Naive B cell (primary cell): Measurements from ENCODE around the gene SBF1. TPM values are rescaled to one million over a fixed set of nuclear protein-coding genes. Genes with fewer than 3 reads are reported as not detected.

ENCODE experiments used
- ATAC-seq, 2 donors: fragments of 150-1000 bp; cut with Tn5 transposase; 2 replicates each; pipeline ENCODE4 v1.10.0; 2021; ENCODE audit warnings: low read depth in 2 of 2, mild to moderate bottlenecking in 2 of 2, moderate library complexity in 2 of 2
- DNase-seq: peaks from one replicate; pipeline ENCODE4 v3.0.0; 2022
- H3K27ac Mint-ChIP-seq, 6 donors: one replicate each; pipeline ENCODE4 v1.8.0; 2020 to 2022; ENCODE audit warnings: mild to moderate bottlenecking in 6 of 6, mixed read lengths in 6 of 6, moderate library complexity in 5 of 6, inconsistent platforms in 2 of 6
- H3K27me3 Mint-ChIP-seq, 3 donors: one replicate each; pipeline ENCODE4 v1.8.0; 2021 to 2022; ENCODE audit warnings: mixed read lengths in 3 of 3, mild to moderate bottlenecking in 1 of 3
- H3K36me3 Mint-ChIP-seq, 2 donors: one replicate each; pipeline ENCODE4 v1.8.0; 2020 to 2022; ENCODE audit warnings: mixed read lengths in 2 of 2, inconsistent platforms in 1 of 2, mild to moderate bottlenecking in 1 of 2
- H3K4me1 Mint-ChIP-seq, 3 donors: one replicate each; pipeline ENCODE4 v1.8.0; 2020 to 2022; ENCODE audit warnings: mixed read lengths in 3 of 3, inconsistent platforms in 1 of 3, mild to moderate bottlenecking in 1 of 3, moderate library complexity in 1 of 3
- H3K4me3 Mint-ChIP-seq, 8 donors: one replicate each; pipeline ENCODE4 v1.8.0; 2020 to 2022; ENCODE audit warnings: mild to moderate bottlenecking in 8 of 8, mixed read lengths in 8 of 8, moderate library complexity in 8 of 8, inconsistent platforms in 2 of 8
- H3K9me3 Mint-ChIP-seq, 7 donors: one replicate each; pipeline ENCODE4 v1.8.0; 2020 to 2022; ENCODE audit warnings: mixed read lengths in 7 of 7, mild to moderate bottlenecking in 5 of 7, inconsistent platforms in 2 of 7, moderate library complexity in 1 of 7
- polyA plus RNA-seq, 6 donors: library from polyadenylated mRNA; unstranded; fragments of 300-500 nt; fragmentation: Illumina TruSeq; gene quantifications; one replicate each; pipeline ENCODE4 v1.2.3, GENCODE V29; 2021; ENCODE audit warnings: low read depth in 6 of 6

SBF1 gene
- polyA plus RNA-seq, 6 donors from 2014 or later, result 6.9 to 26.6 (median 11.4) TPM

DNA sequence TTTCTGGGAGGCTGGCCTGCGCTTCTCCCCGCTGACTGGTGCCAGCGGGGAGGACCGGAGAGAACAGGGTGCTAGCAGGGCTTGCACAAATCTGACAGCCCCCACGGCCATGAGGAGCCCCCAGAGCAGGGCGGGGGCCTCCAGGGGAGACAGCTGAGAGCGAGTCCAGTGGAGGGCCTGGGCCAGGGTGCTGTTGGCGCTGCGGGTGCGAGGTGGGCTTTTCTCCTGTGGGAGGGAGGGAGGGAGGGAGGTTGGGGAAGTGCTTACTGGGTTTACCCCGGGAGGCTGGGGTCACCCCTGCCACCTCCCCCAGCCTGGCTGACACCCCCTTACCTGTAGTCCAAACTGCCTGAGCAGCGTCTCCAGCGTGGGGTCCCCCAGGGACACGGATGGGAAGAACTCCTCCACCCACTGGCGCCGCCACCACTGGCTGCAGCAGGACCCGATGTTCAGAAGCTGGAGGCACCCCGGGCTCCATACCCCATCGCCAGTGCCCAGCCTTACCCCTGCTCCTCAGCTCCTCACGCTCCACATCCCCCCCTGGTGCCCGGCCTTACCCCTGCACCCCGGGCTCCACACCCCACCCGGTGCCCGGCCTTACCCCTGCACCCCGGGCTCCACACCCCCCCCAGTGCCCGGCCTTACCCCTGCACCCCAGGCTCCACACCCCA lies 28.8 kb upstream of the SBF1 start:
- ATAC-seq, result no peak
- no peaks in the 10 kb centered on the region for H3K9me3 Mint-ChIP-seq
- no peak for DNase-seq
- H3K36me3 Mint-ChIP-seq, result no peaks in the 10 kb centered on the region
- peaks cover 9 to 11% (median 11%) of the 10 kb centered on the region in 3 donors for H3K4me1 Mint-ChIP-seq
- no peaks in the 10 kb centered on the region for H3K27me3 Mint-ChIP-seq
- no peak overlapping the region for H3K27ac Mint-ChIP-seq
- no peak overlapping the region for H3K4me3 Mint-ChIP-seq

DNA sequence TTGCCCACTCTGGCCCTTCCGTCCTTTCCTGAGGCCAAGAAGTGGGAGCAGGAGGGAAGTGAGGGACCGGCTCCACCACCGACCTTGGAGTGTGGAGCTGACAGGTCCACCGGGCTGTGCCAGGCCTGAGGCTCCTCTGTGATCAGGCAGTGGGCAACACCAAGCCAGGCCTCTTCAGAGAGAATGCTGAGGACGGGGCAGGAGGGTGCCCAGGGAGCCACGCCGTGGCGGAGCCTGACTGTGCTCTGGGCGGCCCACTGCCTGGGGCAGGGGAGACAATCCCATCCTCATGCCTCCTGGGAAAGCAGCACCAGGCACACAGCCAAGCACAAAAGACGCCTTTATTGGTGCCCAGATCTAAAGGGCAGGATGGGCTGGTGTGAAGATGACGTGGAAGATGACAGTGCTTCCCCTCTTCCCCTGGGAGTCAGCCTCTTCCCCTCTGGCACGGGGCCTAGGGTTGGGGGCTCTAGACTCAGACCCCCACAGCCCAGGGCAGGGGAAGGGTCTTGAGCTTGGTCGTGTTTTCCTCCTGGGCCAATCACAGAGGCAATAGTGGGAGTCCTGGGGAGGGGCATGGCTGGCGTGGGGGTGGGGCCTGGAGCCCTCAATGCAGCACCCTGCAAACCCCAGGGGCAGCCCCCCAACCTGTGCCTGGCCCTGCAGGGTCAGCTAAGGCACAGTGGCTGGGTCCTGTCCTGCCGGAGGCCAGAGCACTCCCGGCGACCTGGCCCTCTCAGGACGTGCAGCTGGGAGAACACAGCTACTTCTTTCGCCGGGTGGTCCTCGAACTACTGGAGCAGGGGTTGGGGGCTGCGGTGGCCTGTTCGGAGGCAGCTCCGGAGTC lies 28.0 kb upstream of the SBF1 start:
- Mint-ChIP-seq H3K36me3 (no peaks in the 10 kb centered on the region), H3K27ac (no peak overlapping the region), H3K4me1 (peaks cover 10 to 16% (median 11%) of the 10 kb centered on the region in 3 donors), H3K4me3 (no peak overlapping the region), H3K9me3 (no peaks in the 10 kb centered on the region), H3K27me3 (no peaks in the 10 kb centered on the region)
- DNase-seq (no peak), ATAC-seq (no peak)

DNA sequence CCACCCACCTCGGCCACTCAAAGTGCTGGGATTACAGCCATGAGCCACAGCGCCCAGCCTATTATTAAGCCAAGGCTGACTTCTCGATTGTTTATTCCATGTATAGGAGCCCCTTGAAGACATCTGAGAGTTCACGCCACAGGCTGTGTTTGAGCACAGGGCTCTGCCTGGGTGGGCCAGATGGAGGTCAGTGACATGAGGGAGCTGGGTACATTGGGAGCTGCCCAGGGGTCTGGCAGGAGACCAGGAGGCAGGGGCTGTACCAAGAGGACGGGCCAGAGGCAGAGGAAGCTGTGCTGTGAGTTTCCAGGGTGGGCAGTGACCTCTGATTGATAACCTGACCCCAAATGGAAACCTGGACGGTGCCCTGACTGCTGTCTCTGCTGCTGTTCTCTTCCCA lies 27.3 kb upstream of the SBF1 start:
- Mint-ChIP-seq H3K4me1 (peaks cover 9 to 13% (median 10%) of the 10 kb centered on the region in 3 donors), H3K27ac (no peak overlapping the region), H3K36me3 (no peaks in the 10 kb centered on the region), H3K9me3 (no peaks in the 10 kb centered on the region), H3K27me3 (no peaks in the 10 kb centered on the region), H3K4me3 (peak overlapping the region in 2 of 8 donors; percentile 53 to 63)
- no peak for DNase-seq
- no peak for ATAC-seq

DNA sequence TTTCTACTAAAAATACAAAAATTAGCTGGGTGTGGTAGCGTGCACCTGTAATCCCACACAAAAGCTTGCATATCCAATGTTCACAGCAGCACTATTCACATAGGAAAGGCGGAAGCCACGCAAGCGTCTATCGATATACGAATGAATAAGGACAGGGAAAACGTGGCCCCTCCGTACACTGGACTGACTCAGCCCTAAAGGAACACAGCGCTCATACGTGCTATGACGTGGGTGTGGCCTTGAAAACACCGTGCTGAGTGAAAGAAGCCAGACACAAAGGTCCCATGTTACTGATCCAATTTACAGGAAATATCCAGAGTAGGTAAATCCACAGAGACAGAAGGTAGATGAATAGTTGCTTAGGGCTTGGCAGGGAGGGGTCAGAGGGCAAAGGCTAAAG lies 25.6 kb upstream of the SBF1 start:
- H3K4me3 Mint-ChIP-seq, result peak overlapping the region in 1 of 8 donors; percentile 16
- no peak overlapping the region for H3K27ac Mint-ChIP-seq
- ATAC-seq (no peak), DNase-seq (no peak)
- peaks cover 7 to 10% (median 8%) of the 10 kb centered on the region in 3 donors for H3K4me1 Mint-ChIP-seq
- H3K27me3 Mint-ChIP-seq, result no peaks in the 10 kb centered on the region
- H3K9me3 Mint-ChIP-seq, result no peaks in the 10 kb centered on the region
- no peaks in the 10 kb centered on the region for H3K36me3 Mint-ChIP-seq

DNA sequence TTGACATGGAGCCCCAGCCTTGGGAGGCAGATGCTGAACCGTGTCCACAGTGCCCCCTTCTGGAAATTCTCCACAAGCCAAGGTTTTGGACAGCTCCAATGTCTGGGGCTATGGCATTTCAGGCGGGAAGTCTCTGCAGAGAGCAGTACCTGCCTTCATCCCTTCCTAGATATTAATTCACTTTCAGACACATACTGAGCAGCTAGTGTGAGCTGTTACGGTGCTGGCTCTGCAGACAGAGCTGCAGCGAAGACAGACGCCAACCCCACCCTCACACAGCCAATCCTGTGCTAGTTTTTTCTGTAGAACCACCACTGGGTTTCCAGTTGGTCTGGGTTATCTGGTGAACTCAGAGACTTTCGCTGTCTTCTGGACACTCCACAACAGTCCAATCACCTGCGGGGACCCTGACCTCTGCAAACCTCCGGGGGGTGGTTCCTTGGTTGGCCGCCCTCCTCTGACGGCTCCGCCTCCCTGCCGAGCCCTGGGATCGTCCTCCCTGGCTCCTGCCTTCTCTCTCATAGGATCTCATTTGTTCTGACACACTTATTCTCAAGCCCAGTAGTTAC lies 23.6 kb upstream of the SBF1 start:
- Mint-ChIP-seq H3K4me3 (no peak overlapping the region), H3K36me3 (no peaks in the 10 kb centered on the region), H3K27me3 (no peaks in the 10 kb centered on the region), H3K27ac (peak overlapping the region in 2 of 6 donors; percentile 42 to 73), H3K9me3 (no peaks in the 10 kb centered on the region), H3K4me1 (peaks cover 7 to 10% (median 8%) of the 10 kb centered on the region in 3 donors)
- peak; percentile 92 to 96 for ATAC-seq
- DNase-seq, result peak; percentile 61

DNA sequence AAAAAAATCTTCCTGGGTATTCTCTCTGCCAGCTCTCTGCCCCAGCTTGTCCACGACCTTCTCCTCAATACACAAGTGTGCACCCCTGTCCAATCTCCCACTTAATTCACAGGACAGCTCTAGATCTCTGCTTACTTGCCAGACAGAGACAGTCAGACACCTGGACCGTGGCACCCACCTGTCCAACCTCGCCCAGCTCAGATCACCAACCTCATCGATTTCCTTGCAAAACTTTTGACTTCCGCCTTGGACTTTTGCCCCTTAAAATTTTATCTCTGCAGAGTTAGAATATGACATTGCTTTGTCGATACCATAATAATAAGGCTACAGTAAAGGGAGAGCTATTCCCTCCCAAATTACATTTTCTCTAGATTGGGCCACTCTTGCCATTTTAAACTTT lies 22.3 kb upstream of the SBF1 start:
- no peak for DNase-seq
- Mint-ChIP-seq H3K27ac (peak overlapping the region in 1 of 6 donors; percentile 13), H3K4me3 (no peak overlapping the region), H3K27me3 (no peaks in the 10 kb centered on the region), H3K9me3 (no peaks in the 10 kb centered on the region), H3K36me3 (no peaks in the 10 kb centered on the region), H3K4me1 (peaks cover 7 to 10% (median 8%) of the 10 kb centered on the region in 3 donors)
- no peak for ATAC-seq

DNA sequence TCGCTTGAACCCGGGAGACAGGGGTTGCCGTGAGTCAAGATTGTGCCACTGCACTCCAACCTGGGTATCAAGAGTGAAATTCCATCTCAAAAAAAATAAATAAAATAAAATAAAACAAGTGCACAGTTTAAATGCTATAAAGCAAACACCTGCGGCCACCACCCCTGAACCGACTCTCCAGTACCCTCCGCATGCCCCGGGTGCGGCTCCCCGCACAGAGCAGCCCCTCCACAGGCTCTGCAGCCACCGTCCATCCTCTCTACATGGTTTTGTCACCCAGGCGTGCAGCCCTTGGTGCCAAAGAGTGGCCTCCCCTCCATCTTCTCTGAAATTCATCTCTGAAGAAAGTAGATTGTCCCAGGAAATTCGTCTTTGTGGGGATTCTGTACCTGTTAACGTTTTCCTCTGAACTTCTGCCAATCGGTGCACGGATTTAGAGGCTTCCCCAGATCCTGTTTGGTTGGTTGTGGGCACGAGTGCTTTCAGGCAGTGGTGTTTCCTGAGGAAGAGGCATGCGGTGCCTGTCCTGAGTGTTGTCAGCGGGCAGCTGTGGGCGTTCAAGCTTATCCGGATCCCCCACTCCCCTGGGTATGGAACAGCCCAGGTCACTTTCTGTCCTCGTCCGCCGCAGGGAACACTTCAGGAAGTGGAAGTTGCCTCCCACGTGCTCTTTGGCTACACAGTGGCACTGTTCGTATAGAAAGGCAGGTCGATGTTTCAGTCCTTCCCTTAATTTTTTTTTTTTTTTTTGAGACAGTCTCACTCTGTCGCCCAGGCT lies 15.9 kb upstream of the SBF1 start:
- H3K27ac Mint-ChIP-seq, result peak overlapping the region in 3 of 6 donors; percentile 49 to 76 (median 54)
- ATAC-seq, result peak; percentile 18 to 32

DNA sequence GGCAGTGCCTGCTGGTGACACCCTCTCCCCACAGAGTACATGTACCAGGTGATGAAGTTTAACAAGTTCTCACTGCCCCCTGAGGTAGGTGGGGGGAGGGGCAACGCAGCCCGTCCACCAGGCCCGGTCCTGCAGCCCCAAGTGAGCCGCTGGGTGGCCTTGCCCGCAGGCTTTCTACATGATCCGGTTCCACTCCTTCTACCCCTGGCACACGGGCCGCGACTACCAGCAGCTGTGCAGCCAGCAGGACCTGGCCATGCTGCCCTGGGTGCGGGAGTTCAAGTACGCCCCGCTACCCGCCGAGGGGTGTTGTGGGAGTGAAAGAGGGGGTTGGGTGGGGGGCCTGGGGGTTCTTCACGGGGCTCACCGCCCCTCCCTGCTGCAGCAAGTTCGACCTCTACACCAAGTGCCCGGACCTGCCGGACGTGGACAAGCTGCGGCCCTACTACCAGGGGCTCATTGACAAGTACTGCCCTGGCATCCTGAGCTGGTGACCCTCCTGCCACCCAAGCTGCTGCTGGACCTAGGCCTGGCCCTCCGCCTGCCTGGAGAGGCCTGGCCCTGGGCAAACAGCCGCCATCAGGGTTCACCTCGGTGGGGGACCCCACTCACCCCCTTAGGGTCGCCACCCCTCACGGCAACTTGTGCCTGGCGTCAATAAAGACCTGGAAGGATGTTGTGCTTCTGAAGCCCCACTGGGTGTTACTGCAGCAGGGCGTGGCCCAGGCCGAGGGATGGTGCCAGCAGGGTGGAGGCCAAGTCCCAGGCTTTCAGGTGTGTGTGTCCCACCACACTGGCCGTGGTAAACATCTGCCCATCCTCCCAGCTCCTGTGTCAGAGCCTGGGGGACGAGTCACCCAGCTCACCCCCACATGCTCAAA lies 14.8 kb upstream of the SBF1 start:
- no peaks in the 10 kb centered on the region for H3K36me3 Mint-ChIP-seq

More for the DNA sequence above, 15.9 kb upstream of the SBF1 start:
- DNase-seq, result no peak
- Mint-ChIP-seq H3K4me1 (peaks cover 7 to 12% (median 8%) of the 10 kb centered on the region in 3 donors), H3K36me3 (no peaks in the 10 kb centered on the region), H3K27me3 (peaks cover 0 to 5% (median 4%) of the 10 kb centered on the region in 3 donors), H3K9me3 (no peaks in the 10 kb centered on the region), H3K4me3 (peak overlapping the region in 4 of 8 donors; percentile 5 to 68 (median 49))

DNA sequence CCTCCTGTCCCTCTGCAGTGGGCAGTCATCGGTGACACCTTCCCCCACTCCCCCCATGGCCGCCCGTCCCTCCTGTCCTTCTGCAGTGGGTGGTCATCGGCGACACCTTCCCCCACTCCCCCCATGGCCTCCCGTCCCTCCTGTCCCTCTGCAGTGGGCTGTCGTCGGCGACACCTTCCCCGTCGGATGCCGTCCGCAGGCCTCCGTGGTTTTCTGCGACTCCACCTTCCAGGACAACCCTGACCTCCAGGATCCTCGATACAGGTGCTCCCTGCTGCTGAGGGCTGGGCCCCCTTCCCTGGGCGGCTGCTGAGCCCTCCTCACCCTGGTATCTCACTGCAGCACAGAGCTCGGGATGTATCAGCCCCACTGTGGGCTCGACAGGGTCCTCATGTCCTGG lies 14.1 kb upstream of the SBF1 start:
- Mint-ChIP-seq H3K36me3 (no peaks in the 10 kb centered on the region), H3K27me3 (peaks cover 0 to 14% (median 5%) of the 10 kb centered on the region in 3 donors), H3K4me1 (peaks cover 11 to 17% (median 12%) of the 10 kb centered on the region in 3 donors), H3K27ac (no peak overlapping the region), H3K9me3 (no peaks in the 10 kb centered on the region), H3K4me3 (no peak overlapping the region)
- ATAC-seq (no peak), DNase-seq (no peak)

More for the DNA sequence above, 14.8 kb upstream of the SBF1 start:
- Mint-ChIP-seq H3K4me1 (peaks cover 7 to 15% (median 8%) of the 10 kb centered on the region in 3 donors), H3K9me3 (no peaks in the 10 kb centered on the region), H3K27ac (no peak overlapping the region), H3K27me3 (peaks cover 0 to 10% (median 5%) of the 10 kb centered on the region in 3 donors), H3K4me3 (no peak overlapping the region)
- DNase-seq (no peak), ATAC-seq (no peak)

DNA sequence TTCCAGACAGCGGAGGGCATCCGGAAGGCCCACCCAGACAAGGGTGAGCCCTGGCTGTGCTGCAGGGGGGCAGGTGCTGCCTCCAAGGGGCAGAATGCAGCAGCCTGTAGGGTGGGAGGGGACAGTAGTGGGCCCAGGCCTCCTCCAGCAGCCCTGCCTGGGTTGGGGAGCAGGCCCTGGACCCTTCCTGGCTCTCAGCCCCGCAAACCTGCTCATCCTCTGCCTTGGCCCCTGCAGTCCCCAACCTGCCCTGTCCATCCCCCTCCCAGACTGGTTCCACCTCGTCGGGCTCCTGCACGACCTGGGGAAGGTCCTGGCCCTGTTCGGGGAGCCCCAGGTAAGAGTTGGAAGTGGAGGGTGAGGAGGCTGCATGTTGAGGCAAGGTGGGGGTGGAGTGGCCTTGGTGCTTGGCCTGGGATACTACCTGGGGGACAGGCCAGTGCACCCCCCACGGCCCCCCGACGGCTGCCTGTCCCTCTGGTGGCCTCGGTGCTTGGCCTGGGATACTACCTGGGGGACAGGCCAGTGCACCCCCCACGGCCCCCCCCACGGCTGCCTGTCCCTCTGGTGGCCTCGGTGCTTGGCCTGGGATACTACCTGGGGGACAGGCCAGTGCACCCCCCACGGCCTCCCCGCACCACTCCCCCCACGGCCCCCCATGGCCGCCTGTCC lies 13.3 kb upstream of the SBF1 start:
- Mint-ChIP-seq H3K27me3 (peaks cover 0 to 18% (median 5%) of the 10 kb centered on the region in 3 donors), H3K4me3 (no peak overlapping the region), H3K4me1 (peaks cover 11 to 17% (median 14%) of the 10 kb centered on the region in 3 donors), H3K9me3 (no peaks in the 10 kb centered on the region), H3K27ac (no peak overlapping the region), H3K36me3 (no peaks in the 10 kb centered on the region)
- no peak for ATAC-seq
- DNase-seq, result no peak

DNA sequence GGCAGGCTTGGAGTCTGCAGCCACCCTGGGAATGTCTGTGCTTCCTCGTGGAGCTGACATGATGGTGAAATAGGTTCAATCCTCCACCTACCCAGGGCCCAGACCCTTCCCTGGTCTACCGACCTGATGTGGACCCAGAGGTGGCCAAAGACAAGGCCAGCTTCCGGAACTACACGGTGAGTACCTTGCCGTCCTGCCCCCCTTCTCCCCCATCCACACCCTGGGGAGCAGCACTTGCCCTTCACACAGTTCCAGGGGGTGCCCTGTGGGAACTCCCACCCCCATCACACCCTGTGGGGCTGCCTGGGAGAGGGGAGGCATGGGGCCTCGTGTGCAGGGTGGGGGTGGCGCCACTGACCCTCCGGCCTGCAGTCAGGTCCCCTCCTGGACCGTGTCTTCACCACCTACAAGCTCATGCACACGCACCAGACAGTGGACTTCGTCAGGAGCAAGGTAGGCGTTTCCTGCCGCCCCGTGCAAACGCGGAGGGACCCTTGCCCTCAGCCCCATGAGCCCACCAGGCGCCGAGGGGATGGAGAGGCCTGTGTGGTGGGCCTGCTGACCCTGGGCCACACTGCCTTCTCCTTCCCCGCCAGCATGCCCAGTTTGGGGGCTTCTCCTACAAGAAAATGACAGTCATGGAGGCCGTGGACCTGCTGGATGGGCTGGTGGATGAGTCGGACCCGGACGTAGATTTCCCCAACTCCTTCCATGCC lies 12.6 kb upstream of the SBF1 start:
- Mint-ChIP-seq H3K27ac (peak overlapping the region in 2 of 6 donors; percentile 2 to 24), H3K4me3 (no peak overlapping the region)

More for the DNA sequence above, 12.6 kb upstream of the SBF1 start:
- ATAC-seq (no peak), DNase-seq (no peak)
- peaks cover 0 to 22% (median 5%) of the 10 kb centered on the region in 3 donors for H3K27me3 Mint-ChIP-seq
- peaks cover 11 to 17% (median 14%) of the 10 kb centered on the region in 3 donors for H3K4me1 Mint-ChIP-seq
- no peaks in the 10 kb centered on the region for H3K9me3 Mint-ChIP-seq
- no peaks in the 10 kb centered on the region for H3K36me3 Mint-ChIP-seq
